ENCODE data around the gene MLLT3. TPM values are rescaled to one million over a fixed set of nuclear protein-coding genes. Genes with fewer than 3 reads are reported as not detected.

MLLT3 gene
- total RNA-seq, 1 experiment from 2014 or later = 31.3 TPM

GRCh38 chr9:20418485-20418884 lies 203.8 kb downstream of the MLLT3 start:
- no peak for DNase-seq (ENCODE audit: low read depth)

GRCh38 chr9:20417373-20418080 lies 204.8 kb downstream of the MLLT3 start:
- no peak for DNase-seq (ENCODE audit: low read depth)

- no peak for DNase-seq (ENCODE audit: low read depth)
Observed at GRCh38 chr9:20414150-20414549, 208.1 kb downstream of the MLLT3 start.

GRCh38 chr9:20409321-20410092 lies 212.8 kb downstream of the MLLT3 start:
- peak; percentile 60 for DNase-seq (ENCODE audit: low read depth)

GRCh38 chr9:20408513-20408912 lies 213.8 kb downstream of the MLLT3 start:
- peak; percentile 14 for DNase-seq (ENCODE audit: low read depth)

- no peak for DNase-seq (ENCODE audit: low read depth)
Observed at GRCh38 chr9:20407013-20407412, 215.3 kb downstream of the MLLT3 start.

- no peak for DNase-seq (ENCODE audit: low read depth)
Observed at GRCh38 chr9:20406344-20406743, 216.0 kb downstream of the MLLT3 start.

GRCh38 chr9:20405616-20406015 lies 216.7 kb downstream of the MLLT3 start:
- DNase-seq (ENCODE audit: low read depth) = no peak

GRCh38 chr9:20405078-20405477 lies 217.2 kb downstream of the MLLT3 start:
- peak; percentile 57 for DNase-seq (ENCODE audit: low read depth)

- no peak for DNase-seq (ENCODE audit: low read depth)
Observed at GRCh38 chr9:20404192-20404813, 218.0 kb downstream of the MLLT3 start.

GRCh38 chr9:20403346-20403745 lies 219.0 kb downstream of the MLLT3 start:
- DNase-seq (ENCODE audit: low read depth) = peak; percentile 45

- no peak for DNase-seq (ENCODE audit: low read depth)
Observed at GRCh38 chr9:20402273-20402875, 219.9 kb downstream of the MLLT3 start.

GRCh38 chr9:20398536-20399338 lies 223.6 kb downstream of the MLLT3 start:
- DNase-seq (ENCODE audit: low read depth) = no peak

- DNase-seq (ENCODE audit: low read depth) = no peak
Observed at GRCh38 chr9:20397348-20397747, 225.0 kb downstream of the MLLT3 start.

GRCh38 chr9:20396509-20396908 lies 225.8 kb downstream of the MLLT3 start:
- DNase-seq (ENCODE audit: low read depth) = no peak

- no peak for DNase-seq (ENCODE audit: low read depth)
Observed at GRCh38 chr9:20395651-20396050, 226.6 kb downstream of the MLLT3 start.

- no peak for DNase-seq (ENCODE audit: low read depth)
Observed at GRCh38 chr9:20394969-20395368, 227.3 kb downstream of the MLLT3 start.

GRCh38 chr9:20391208-20391607 lies 231.1 kb downstream of the MLLT3 start:
- DNase-seq (ENCODE audit: low read depth) = no peak

- DNase-seq (ENCODE audit: low read depth) = no peak
Observed at GRCh38 chr9:20390400-20390799, 231.9 kb downstream of the MLLT3 start.

- no peak for DNase-seq (ENCODE audit: low read depth)
Observed at GRCh38 chr9:20387062-20387461, 235.2 kb downstream of the MLLT3 start.

GRCh38 chr9:20384642-20385041 lies 237.7 kb downstream of the MLLT3 start:
- no peak for DNase-seq (ENCODE audit: low read depth)

All from LHCN-M2 (cell line).